Cortex of kidney (tissue), 1 donor: ENCODE measurements around the gene RPTOR.
"Not testable (repeated sequence)": the region's sequence is repeated elsewhere in the genome, so short reads cannot be mapped to it uniquely, and the experiment has no call there.

Experiments
- DNase-seq: peaks from one replicate; lab custom pipeline; 2025; lab: John Stamatoyannopoulos, UW

Gene RPTOR

DNA sequence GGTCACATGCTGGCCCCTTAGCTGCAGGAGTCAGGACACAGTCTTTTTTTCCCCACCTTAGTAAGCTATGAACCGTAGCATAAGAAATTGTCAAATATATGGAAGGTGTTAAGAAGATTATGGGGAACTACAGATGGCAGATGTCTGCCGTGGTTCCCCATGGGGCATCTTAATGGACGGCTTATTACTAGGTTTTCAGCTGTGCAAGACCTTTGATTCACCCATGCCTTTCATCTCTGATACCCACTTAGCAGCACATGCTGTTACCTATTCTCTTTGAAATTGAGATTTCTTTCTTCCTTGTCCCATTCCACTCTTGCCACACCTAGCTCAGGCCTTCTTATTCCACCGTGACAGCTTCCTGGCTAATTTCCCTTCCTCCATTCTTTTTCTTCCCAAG lies 70.7 kb downstream of the RPTOR start:
- no peak for DNase-seq

DNA sequence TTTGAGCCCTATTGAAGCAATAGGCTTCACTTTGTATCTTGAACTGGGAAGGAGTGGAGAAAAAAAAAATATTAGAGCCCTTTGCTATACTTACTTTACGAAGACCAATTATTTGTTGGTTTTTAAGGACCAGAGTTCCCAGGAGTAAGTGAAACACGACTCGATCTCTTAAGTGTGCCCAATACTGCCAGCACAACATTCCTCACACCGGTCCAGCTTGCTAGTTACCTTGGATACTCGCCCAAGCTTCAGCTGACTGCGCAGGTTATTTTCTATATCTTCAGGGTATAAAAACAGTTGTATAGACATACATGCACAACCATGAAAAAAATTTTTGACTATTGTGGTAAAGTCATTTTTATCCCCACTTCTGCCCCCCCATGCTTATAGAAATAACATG lies 72.1 kb downstream of the RPTOR start:
- DNase-seq = no peak

DNA sequence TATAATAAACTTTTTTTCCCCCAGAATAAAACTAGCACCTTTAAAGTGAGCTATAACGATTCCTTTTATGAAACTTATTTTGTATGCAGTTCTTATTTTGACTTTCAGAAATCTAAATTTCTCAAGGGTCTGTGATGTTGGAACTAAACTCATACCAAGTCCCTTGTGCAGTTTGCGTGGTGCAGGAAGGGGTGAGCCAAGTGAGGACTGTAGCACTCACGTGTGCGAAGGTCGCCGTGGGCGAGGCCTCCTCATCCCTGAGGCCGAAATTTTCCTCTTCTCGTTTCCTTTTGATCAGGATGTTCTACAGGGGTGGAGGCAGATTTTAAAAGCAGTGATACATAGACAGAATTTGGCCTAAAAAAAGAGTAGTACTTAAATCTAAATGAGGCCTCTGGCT lies 73.7 kb downstream of the RPTOR start:
- DNase-seq = no peak

DNA sequence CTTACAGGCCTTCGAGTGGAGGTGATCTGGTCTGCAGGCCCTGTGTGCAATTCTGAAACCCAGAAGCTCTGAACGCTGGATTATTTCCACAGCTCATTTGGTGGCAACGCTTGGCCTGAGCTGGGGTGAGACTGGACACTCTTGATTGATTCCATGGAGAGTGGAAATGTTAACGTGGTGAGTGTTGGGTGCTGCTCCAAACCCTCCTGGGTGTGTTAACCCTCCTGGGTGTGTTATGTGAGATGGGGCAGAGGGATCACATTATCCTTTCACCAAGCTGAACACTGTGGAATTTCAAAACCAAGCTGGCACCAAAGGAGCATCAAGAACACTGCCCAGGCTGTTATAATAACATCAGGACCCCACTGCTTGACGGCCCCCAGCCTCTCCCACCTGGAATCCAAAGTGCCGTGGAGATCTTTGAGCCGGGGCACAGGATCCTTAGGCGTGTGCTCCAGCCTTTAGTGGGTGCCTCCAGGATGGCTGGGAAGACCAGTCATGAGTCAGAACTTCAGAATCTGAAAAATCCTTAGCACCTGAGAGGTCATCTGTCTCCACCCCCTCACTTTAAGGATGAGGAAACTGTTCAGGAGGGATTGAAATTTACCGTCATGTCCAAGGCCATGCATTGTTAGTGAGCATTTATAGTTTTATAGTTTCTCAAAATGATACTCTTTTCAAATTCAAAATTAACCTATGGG lies 75.0 kb downstream of the RPTOR start:
- DNase-seq = no peak

DNA sequence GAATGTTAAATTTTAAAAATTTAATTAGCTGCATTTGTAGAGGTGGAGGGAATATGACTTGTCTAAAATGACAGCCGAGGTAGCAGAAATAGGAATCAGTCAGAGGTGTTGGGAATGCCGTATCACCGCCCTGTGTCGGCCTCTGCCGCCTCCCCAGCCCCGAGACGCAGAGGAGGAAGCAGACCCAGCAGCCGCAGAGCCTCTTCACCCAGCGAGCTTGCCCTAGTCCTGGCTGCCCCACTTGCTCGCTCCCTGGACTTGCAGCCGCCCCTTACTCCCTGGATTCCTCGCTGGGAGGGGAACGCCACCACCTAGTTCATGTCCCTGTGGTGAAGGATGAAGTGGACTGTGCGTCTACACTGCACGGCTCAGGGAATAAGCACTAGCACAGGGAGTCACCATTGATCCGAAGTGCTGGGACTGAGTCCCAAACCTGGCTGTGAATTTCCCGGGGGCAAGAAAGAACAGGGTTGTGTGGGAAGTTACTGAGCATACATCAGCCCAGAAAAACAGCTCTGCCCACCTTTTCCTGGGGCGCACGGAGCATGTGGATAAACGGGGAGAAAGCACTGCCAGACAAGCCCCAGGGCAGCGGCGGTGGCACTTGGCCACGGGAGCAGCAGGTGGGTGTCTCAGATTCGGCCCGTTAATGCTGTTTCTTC lies 76.8 kb downstream of the RPTOR start:
- no peak for DNase-seq

DNA sequence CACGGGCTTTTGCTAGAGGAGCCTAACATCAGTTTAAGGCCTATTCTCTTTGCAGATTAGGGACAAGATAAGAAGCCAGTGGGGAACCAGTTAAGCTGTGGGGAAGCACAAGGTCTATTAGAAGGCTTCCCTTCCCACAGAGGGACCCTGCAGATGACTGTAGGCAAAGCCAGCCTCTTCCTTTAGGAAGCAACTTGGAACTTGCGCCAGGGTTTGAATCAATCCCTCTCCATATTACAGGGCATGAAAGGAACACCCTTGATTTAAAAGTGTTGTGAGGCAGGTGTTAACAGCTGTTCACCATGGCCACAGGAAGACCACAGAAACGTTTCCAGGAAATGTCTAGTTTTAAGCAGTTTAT lies 77.3 kb downstream of the RPTOR start:
- DNase-seq = no peak

DNA sequence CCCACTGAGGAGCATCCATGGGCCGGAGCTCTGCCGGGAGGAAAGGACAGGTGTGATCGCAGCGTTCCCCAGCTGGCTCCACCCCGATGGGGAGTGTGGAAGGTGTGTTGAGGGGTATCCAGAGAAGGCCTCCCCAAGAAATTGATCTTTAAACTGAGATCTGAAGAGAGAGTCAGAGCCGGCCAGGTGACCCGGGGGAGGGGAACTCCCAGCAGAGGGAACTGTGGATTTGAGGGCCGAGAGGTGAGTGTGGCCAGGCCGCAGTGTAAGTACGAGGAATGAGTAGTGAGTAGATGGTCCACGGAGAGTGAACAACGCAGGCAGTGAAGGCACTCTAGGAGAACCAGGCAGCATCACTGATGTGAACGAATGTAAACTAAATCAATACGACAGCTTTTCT lies 80.2 kb downstream of the RPTOR start:
- DNase-seq = no peak

DNA sequence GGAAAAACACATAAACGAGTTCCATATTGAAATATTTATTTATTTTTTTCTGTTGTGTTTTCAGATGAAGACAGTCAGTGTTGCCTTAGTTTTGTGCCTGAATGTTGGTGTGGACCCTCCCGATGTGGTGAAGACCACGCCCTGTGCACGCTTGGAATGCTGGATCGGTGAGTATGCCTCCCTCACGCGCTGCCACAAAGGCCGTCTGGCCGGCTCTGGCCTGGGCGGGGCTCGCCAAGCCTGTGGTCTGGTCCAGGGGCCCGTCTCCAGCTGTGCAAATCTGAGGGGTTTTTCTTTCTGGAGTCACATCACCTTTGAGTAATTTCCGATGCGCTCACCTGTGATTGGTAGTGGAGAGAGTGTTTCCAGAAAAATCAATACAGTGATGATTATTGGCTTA lies 81.0 kb downstream of the RPTOR start:
- DNase-seq = no peak

DNA sequence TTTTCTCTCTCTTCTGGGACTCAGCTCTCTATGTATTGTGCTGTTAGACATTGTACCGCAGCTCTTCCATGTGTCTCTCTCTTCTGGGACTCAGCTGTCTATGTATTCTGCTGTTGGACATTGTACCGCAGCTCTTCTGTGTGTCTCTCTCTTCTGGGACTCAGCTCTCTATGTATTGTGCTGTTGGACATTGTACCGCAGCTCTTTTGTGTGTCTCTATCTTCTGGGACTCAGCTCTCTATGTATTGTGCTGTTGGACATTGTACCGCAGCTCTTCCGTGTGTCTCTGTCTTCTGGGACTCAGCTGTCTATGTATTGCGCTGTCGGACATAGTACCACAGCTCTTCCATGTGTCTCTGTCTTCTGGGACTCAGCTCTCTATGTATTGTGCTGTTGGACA lies 84.2 kb downstream of the RPTOR start:
- DNase-seq = not testable (repeated sequence)

DNA sequence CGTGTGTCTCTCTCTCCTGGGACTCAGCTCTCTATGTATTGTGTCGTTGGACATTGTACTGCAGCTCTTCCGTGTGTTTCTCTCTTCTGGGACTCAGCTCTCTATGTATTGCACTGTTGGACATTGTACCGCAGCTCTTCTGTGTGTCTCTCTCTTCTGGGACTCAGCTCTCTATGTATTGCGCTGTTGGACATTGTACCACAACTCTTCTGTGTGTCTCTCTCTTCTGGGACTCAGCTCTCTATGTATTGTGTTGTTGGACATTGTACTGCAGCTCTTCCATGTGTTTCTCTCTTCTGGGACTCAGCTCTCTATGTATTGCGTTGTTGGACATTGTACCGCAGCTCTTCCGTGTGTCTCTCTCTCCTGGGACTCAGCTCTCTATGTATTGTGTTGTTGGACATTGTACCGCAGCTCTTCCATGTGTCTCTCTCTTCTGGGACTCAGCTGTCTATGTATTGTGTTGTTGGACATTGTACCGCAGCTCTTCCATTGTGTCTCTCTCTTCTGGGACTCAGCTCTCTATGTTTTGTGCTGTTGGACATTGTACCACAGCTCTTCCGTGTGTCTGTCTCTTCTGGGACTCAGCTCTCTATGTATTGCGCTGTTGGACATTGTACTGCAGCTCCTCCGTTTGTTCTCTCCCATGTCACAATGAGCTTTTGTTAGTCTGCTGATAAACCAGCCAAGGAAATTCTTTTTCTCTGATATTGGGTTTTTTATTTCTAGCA lies 84.8 kb downstream of the RPTOR start:
- no peak for DNase-seq

DNA sequence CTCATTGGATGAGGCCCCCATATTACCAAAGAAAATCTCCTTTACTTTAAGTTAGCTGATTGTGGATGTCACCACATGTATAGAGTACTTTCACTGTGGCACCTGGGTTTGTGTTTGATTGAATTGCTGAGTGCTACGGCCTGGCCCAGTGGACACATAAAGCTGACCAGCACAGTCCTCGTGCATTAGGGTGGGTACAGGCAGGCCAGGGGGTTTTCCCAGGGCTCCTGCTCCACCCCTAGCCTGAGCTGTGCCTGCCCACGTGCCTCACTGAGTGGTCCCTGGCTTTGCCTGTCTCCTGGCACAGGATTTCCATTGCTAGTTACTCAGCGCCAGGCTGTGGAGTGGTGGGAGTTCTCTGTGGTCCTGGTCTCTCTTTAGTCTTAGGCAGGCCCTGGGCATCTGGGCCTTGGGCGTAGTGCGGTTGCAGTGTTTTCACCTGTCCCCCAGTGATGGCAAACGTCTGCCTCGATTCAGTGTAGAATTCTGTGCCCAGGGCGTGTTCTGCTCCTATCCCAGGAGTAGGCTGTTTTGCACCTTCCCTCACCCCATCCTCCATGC lies 86.0 kb downstream of the RPTOR start:
- DNase-seq = no peak

DNA sequence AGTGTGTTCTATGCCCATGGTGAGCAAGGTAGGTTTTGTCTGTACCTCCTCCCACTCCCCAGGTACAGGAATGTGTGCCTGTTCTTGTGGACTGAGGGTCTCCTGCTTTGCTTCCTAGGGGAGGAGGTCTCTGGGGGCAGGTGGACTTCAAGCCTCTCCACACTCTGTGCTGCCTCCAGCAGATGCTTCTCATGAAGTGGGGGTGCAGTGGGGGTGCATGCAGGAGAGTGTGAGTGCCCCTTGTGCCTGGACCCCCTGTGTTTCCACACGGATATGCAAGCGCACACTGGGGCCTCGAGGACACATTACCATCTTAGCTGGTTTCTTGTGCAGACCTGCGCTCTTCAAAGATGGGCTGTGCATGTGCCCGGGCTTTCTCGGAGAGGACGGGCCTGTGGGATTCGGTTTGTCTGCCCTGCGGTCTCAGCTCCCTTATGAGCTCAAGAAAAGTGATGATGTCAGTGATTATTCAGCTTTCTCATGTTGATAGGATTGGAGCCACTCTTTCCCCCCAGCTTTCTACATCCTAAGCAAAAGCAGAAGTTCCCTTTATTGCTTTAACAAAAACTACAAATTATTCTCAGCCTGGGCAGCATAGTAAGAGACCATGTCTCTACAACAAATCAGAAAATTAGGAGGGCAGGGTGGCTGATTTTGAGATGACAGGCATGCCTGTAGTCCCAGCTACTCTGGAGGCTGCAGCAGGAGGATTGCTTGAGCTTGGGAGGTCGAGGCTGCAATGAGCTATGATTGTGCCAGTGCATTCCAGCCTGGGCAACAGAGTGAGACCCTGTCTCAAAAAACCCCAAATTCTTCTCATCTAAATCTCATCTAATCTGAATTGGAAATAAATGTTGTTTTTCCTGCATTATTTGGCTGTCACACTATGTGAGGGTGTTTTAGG lies 86.8 kb downstream of the RPTOR start:
- DNase-seq = no peak

DNA sequence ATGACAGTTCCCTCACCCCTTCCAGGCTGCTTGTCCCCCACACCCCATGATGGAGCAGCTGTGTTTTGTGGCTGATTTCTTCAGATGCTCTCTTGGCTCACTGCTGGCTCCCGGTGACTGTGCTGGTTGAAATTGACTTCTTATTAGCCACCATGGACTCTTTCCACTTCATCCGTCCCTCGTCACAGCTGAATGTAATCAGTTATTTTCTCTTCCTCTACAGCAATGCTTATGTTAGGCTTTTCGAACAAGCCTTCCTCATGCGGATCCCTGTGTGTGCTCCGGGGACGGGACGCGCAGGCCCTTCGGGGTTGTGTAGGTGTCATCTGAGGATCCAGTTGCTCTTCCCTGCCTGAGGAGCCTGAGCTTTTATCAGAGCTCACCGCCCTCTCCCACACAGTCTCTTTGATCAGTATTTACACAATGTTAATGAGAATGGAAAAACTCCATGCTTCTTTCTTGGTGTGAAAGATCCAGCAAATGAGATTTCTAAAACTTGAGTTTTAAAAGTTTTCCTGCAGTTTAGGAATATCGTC lies 87.5 kb downstream of the RPTOR start:
- DNase-seq = no peak

DNA sequence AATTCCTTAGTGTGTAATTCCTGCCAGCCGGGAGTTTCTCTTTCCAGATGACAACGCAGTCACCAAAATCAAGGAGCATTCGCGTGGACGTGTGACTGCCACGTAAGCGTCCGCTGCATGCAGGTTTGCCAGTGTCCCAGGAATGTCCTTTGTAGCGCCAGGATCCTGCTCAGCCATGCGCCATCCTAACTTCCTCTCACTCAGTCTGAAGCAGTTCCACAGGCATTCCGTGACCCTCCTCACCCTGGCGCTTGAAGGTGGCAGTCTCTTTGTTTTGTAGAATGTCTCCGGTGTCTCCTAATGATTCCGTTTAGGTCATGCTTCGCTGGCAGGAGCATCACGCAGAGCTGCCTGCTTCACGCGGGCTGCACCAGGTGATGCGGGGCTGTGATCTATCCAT lies 88.6 kb downstream of the RPTOR start:
- DNase-seq = no peak

DNA sequence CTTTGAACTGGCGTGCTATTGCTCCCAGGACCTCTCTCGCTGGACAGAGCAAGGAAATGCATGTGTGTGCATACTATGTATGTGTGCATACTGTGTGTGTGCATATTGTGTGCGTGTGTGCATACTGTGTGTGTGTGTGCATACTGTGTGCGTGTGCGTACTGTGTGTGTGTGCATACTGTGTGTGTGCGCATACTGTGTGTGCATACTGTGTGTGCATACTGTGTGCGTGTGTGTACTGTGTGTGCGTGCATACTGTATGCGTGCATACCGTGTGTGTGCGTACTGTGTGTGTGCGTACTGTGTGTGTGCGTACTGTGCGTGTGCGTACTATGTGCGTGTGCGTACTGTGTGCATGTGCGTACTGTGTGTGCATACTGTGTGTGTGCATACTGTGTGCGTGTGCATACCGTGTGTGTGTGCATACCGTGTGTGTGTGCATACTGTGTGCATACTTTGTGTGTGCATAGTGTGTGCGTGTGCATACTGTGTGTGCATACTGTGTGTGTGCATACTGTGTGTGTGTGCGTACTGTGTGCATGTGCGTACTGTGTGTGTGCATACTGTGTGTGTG lies 89.4 kb downstream of the RPTOR start:
- DNase-seq = no peak

DNA sequence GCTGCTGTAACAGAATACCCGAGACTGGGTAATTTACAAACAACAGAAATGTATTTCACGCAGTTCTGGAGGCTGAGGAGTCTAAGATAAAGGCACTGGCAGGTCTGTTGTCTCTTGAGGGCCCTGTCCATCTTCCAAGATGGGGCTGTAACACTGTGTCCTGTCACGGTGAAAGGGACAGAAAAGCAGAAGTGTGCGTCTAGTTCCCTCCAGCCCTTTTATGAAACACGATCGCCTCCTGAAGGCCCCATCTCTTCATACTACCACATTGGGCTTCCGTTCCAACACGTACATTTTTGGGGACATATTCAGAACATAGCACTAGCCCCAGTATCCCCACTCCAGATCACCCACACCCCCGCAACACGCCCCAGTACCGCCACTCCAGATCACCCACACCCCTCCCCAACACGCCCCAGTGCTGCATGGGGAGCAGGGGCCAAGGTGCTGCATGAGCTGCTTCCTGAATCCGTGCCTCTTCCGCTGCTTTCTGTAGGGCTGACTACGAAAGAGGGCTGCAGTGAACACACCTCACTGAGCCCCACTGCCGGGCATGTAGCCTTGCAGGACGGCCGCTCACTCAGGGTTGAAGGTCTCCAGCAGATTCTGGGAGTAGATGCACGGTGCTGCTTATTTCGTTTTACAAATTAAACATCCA lies 91.9 kb downstream of the RPTOR start:
- no peak for DNase-seq

DNA sequence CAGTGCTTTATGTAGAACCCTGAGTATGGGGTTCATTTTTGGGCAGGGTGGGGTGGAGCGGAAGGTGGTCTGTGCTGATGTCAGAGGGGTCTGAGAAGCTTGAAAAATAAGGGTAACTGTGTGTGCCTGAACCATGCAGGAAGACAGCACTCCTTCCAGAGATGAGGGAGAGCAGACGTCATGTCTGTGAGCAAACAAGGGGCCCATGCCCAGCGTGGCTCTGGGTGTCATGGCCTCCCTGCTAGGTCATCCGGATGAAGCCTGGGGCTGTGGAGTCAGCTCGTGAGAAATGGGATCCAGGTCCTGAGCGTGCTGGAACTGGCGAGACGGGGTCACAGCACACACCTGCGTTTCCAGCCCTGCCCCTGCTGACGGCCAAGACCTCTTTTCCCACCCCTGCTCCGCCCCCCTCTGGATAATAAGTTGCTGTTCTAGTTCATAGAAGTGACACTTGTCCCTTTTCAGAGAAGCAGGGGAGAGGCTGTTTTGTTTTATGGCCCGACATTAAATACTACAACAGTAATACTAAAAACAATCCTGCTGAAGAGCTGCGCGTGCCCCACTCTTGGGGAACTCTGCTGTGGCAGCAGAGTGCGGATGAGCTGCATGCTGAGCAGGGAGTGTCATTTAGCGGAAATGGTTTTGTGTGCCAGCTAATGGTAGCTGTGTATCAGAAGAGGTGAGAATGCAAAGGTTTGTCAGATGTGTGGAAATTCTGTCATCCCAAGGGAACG lies 92.6 kb downstream of the RPTOR start:
- DNase-seq = no peak

DNA sequence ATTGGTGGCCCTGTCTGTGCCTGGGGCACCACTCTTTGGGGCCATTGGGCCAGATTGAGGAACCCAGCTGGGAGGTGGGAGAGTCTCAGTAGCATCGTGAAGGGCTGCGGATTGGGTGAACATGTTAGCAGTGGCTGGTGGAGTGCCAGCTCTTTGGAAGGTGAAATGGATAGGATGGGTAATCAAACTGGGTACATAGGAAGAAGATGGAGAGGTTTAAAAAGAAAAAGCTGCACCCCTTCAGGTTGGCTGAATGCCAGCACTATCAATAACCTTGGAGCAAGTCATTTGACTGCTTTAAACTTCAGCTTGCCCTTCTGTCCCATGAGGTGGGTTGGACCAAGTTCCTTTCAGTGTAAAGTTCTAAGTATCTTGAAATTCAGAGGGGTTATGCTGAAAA lies 95.0 kb downstream of the RPTOR start:
- no peak for DNase-seq

DNA sequence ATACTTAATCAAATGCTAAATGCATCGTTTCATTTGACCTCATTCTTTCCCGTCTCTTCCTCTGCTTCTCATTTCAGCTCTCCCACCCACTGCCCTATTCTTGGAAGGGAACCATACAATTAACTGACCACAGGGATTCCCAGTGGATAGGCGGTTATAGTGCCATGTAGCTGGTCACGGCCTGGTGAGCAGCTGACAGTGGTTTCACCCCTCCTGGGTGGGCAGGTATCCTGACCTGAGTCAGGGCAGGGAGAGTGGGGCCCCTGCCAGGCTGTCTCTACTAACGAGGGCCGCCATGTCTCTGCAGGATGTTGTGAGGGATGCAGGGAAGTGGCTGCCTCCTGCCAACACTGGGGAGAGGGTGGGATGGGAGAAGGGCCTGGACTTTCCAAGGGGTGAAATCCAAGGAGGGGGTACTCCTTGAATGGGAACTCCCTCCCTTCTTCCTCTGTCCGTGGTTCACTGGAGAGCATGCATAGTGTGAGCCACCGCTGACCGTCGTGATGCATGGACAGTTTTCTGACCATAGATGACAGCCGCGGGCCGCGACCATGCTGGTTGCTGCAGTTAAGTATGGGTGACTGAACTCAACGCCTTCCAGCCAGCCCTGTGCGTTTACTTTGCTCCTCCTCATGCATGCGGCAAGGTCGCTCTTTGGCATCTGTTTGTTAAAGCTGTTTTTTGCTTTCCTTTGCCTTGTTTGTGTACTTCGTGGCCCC lies 95.9 kb downstream of the RPTOR start:
- no peak for DNase-seq
